K562 (cell line): ENCODE measurements around the gene TMEM207. TPM values are rescaled to one million over a fixed set of nuclear protein-coding genes. Genes with fewer than 3 reads are reported as not detected.

Experiments
- ATAC-seq: fragments of 200-7000 bp; cut with Tn5 transposase; 3 replicates; pipeline ENCODE4 v1.9.1; 2020; ENCODE audit warnings: moderate library complexity
- BruUV-seq: library from RNA; stranded (reverse); fragments of 400-500 nt; replicated peaks from 2 replicates; lab custom pipeline; 2021; lab: Mats Ljungman, UMichigan
- CTCF ChIA-PET: fragments of 300-600 bp; formaldehyde crosslinking; extraction: SDS; loops from one replicate; lab custom pipeline; 2021; ENCODE audit warnings: low intra/inter-chr PET ratio; lab: Yijun Ruan, JAX
- POLR2A ChIA-PET: fragments of 300-600, 350-650 bp; sonication (Branson Sonifier 250); formaldehyde crosslinking; extraction: SDS; loops from one replicate; lab custom pipeline; 2021; ENCODE audit warnings: antibody characterized with exemption, inconsistent platforms; lab: Yijun Ruan, JAX
- DNase-seq, 4 experiments: peaks; one replicate each; pipeline versions ENCODE4 v3.0.0 to v3.0.0-alpha.2; 2011 to 2018; ENCODE audit warnings: low spot score in 3 of 4, mixed read lengths in 3 of 4; ENCODE audit errors: extremely low read depth in 1 of 4
- FAIRE-seq: peaks from 2 replicates; lab custom pipeline; 2011; peaks lifted over from hg19 to GRCh38; lab: Jason Lieb, UNC
- H2AFZ ChIP-seq: 2 replicates; pipeline ENCODE4 v1.6.0; 2011; ENCODE audit warnings: low read depth, low read length, control low read depth, inconsistent platforms
- H3K27ac ChIP-seq: fragments of 200-600 bp; 3 replicates; pipeline ENCODE4 v1.8.0; 2011; ENCODE audit warnings: low read depth, mild to moderate bottlenecking, control low read depth, inconsistent platforms, low read length, moderate library complexity, mixed read lengths; ENCODE audit errors: extremely low read depth
- H3K27me3 ChIP-seq, 2 experiments: fragments of 300-600 bp in 1 of 2; 2 replicates in 1 of 2; 3 replicates in 1 of 2; pipeline versions ENCODE4 v1.6.0 to v1.8.0; 2011; ENCODE audit warnings: inconsistent platforms in 2 of 2, low read length in 2 of 2, mild to moderate bottlenecking in 1 of 2, mixed read lengths in 1 of 2, moderate library complexity in 1 of 2; ENCODE audit not compliant: control insufficient read depth in 2 of 2, insufficient read depth in 2 of 2
- H3K36me3 ChIP-seq: fragments of 300-600 bp; 3 replicates; pipeline ENCODE4 v1.8.0; 2011; ENCODE audit warnings: mild to moderate bottlenecking, low read length, inconsistent platforms; ENCODE audit not compliant: control insufficient read depth, insufficient read depth
- H3K4me1 ChIP-seq, 2 experiments: fragments of 200-600 bp in 1 of 2; replicated peaks in 1 of 2; 2 replicates in 1 of 2; 3 replicates in 1 of 2; pipeline versions ENCODE4 v1.5.1 to v1.8.0; 2011; ENCODE audit warnings: inconsistent platforms in 2 of 2, low read length in 2 of 2, mild to moderate bottlenecking in 1 of 2, mixed read lengths in 1 of 2, moderate library complexity in 1 of 2; ENCODE audit not compliant: control insufficient read depth in 2 of 2, insufficient read depth in 2 of 2
- H3K4me2 ChIP-seq: 2 replicates; pipeline ENCODE4 v1.6.1; 2011; ENCODE audit warnings: low read length, control low read depth, inconsistent platforms, mixed read lengths; ENCODE audit not compliant: insufficient read depth
- H3K4me3 ChIP-seq: fragments of 200-600 bp; sonication (generic), shearing (Covaris generic); 2 replicates; pipeline ENCODE4 v1.5.1; 2016; ENCODE audit warnings: control low read depth, inconsistent platforms
- H3K79me2 ChIP-seq: fragments of 200-600 bp; 3 replicates; pipeline ENCODE4 v1.8.0; 2011; ENCODE audit warnings: low read length, inconsistent platforms; ENCODE audit not compliant: control insufficient read depth, insufficient read depth
- H3K9ac ChIP-seq, 2 experiments: 2 replicates each; pipeline versions ENCODE4 v1.6.0 to v1.6.1; 2011; ENCODE audit warnings: low read depth in 2 of 2, low read length in 2 of 2, control low read depth in 1 of 2, inconsistent platforms in 1 of 2, mild to moderate bottlenecking in 1 of 2, mixed read lengths in 1 of 2; ENCODE audit not compliant: insufficient read depth in 1 of 2
- H3K9me1 ChIP-seq: one replicate; pipeline ENCODE4 v1.6.0; 2011; ENCODE audit warnings: inconsistent platforms, mild to moderate bottlenecking, low read length, moderate library complexity; ENCODE audit not compliant: control insufficient read depth, insufficient read depth
- H3K9me3 ChIP-seq: replicated peaks from 2 replicates; pipeline ENCODE4 v1.5.1; 2011; ENCODE audit warnings: low read depth, low read length, inconsistent platforms; ENCODE audit not compliant: control insufficient read depth, insufficient read depth
- H4K20me1 ChIP-seq: replicated peaks from 2 replicates; pipeline ENCODE4 v1.6.1; 2011; ENCODE audit warnings: low read length, inconsistent platforms, mixed read lengths; ENCODE audit not compliant: control insufficient read depth, insufficient read depth
- CBFB ChIP-seq: sonication (generic); formaldehyde crosslinking; IDR thresholded peaks from 2 replicates; pipeline ENCODE4 v1.4.0; 2020; ENCODE audit warnings: mild to moderate bottlenecking, missing genetic modification reagents
- HNRNPLL ChIP-seq: fragments of 200-400 bp; formaldehyde crosslinking; IDR thresholded peaks from 2 replicates; pipeline ENCODE4 v1.6.1; 2017; ENCODE audit warnings: low read length, low read depth, mild to moderate bottlenecking; ENCODE audit not compliant: poor library complexity, severe bottlenecking
- JUN ChIP-seq, 2 experiments: sonication (generic) in 1 of 2; formaldehyde crosslinking in 1 of 2; IDR thresholded peaks; 2 replicates each; pipeline versions ENCODE4 v1.6.1 to v1.8.0; 2012 to 2022; ENCODE audit warnings: borderline replicate concordance in 2 of 2, mild to moderate bottlenecking in 2 of 2, improper control_type of control experiment in 1 of 2, low read depth in 1 of 2, low read length in 1 of 2, missing genetic modification reagents in 1 of 2
- RBM15 ChIP-seq: fragments of 200-400 bp; formaldehyde crosslinking; IDR thresholded peaks from 2 replicates; pipeline ENCODE4 v1.6.1; 2018; ENCODE audit warnings: mild to moderate bottlenecking, low read length, moderate library complexity; ENCODE audit not compliant: insufficient read depth
- SIRT6 ChIP-seq: IDR thresholded peaks from one replicate; pipeline ENCODE4 v1.6.1; 2012; ENCODE audit warnings: low read depth, mild to moderate bottlenecking, control low read depth, inconsistent platforms, low read length, moderate library complexity
- TEAD4 ChIP-seq, 2 experiments: sonication (generic) in 1 of 2; formaldehyde crosslinking in 1 of 2; IDR thresholded peaks; 2 replicates each; pipeline versions ENCODE4 v1.6.1 to v1.8.0; 2012 to 2022; ENCODE audit warnings: borderline replicate concordance in 1 of 2, inconsistent platforms in 1 of 2, low read length in 1 of 2, mild to moderate bottlenecking in 1 of 2, missing genetic modification reagents in 1 of 2
- ZEB2 ChIP-seq: fragments of 450-650 bp; IDR thresholded peaks from 2 replicates; pipeline ENCODE4 v1.6.1; 2016
- ZNF239 ChIP-seq: fragments of 250-450 bp; sonication (Bioruptor Pico); IDR thresholded peaks from 2 replicates; pipeline ENCODE4 v1.4.0; 2020; ENCODE audit warnings: mild to moderate bottlenecking
- WGBS: fragments of 100-300 bp; shearing (Covaris generic); methylation state at CpG from one replicate; pipeline ENCODE4 v1.1.6; 2016; ENCODE audit warnings: low coverage, mixed read lengths; ENCODE audit not compliant: insufficient coverage; ENCODE audit errors: missing lambda C conversion rate; 5-methylcytosine and 5-hydroxymethylcytosine counted together
- in situ Hi-C: fragments of 300-500 bp; cut with MboI; formaldehyde crosslinking; loops from 4 replicates; pipeline ENCODE4 v1.15.0; 2018; ENCODE audit warnings: inconsistent platforms, mixed read lengths
- intact Hi-C: fragments of 100-400 bp; cut with micrococcal nuclease; formaldehyde crosslinking; loops from 2 replicates; pipeline ENCODE4 v1.14.2; 2022
- polyA plus RNA-seq, 8 experiments: library from polyadenylated mRNA; depleted of rRNA in 4 of 8; stranded (reverse) in 5 of 8; unstranded in 3 of 8; fragments of >200 nt; fragmentation: Nextera tagmentation in 2 of 8; fragmentation: Illumina TruSeq in 1 of 8; extraction: Ambion mirVana in 2 of 8; extraction: Trizol in 1 of 8; gene quantifications; 2 replicates each; pipeline versions ENCODE4 v1.2.1 to v1.2.3, GENCODE V29; 2011 to 2014; ENCODE audit warnings: inconsistent platforms in 1 of 8, missing spikeins in 1 of 8
- total RNA-seq, 7 experiments: library from RNA; depleted of rRNA in 6 of 7; stranded (reverse); fragments of >200 nt in 6 of 7; fragmentation: Illumina TruSeq in 2 of 7; extraction: Trizol in 2 of 7; gene quantifications; 2 replicates each; pipeline versions ENCODE4 v1.2.1 to v1.2.3, GENCODE V29; 2011 to 2021; ENCODE audit warnings: low replicate concordance in 1 of 7
- TF ChIP-seq, protein P1 (sequence below): sonication (generic); formaldehyde crosslinking; IDR thresholded peaks from 2 replicates; pipeline ENCODE4 v1.8.1; 2022; ENCODE audit warnings: missing genetic modification reagents
- TF ChIP-seq, protein P2 (sequence below): sonication (generic); formaldehyde crosslinking; IDR thresholded peaks from 2 replicates; pipeline ENCODE4 v1.8.1; 2023; ENCODE audit warnings: missing genetic modification reagents, mild to moderate bottlenecking, borderline replicate concordance
- TF ChIP-seq, protein P3 (sequence below), 2 experiments: fragments of 150-350 bp in 1 of 2; IDR thresholded peaks; 2 replicates each; pipeline ENCODE4 v1.6.1; 2012 to 2016; ENCODE audit warnings: low read depth in 2 of 2, low read length in 2 of 2, mild to moderate bottlenecking in 1 of 2, moderate library complexity in 1 of 2

TMEM207 gene
- total and polyA plus RNA-seq, 9 of the 15 experiments (the other 6 are each of a cell fraction or from before 2014, with no cell fraction given): 0.04 to 0.10 (median 0.04) TPM; not detected in 4

DNA sequence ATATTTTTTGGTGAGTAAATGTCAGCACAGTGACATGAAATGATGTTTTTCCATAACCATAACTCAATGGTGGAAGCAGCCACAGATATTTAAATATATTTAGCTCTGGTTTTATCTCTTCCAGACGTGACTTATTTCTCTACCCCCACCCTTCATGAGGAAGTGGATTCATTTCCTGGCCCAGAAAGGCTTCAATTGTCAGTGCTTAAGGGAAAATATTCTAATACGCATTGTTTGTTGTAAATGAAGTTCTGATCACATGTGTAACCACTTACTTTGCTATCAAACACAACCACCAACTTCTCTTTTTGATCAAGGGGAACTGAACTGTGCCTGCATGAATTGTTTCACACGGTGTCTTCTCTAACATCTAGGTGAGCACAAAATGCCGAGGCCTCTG lies 47.7 kb downstream of the TMEM207 start:
- POLR2A ChIA-PET: no interaction called here
- no TSS peak for BruUV-seq
- CTCF ChIA-PET: no interaction called here
- in situ Hi-C loops (no loop called here), intact Hi-C loops (no loop called here)
- Histone ChIP-seq H2AFZ (no peak overlapping the region), H3K9ac (no peak overlapping the region), H3K27ac (no peak overlapping the region), H3K9me1 (no peaks in the 10 kb centered on the region), H3K36me3 (no peaks in the 10 kb centered on the region), H3K4me3 (no peak overlapping the region), H3K4me2 (no peak overlapping the region), H3K27me3 (no peaks in the 10 kb centered on the region), H4K20me1 (no peaks in the 10 kb centered on the region), H3K9me3 (no peaks in the 10 kb centered on the region), H3K4me1 (no peaks in the 10 kb centered on the region), H3K79me2 (no peaks in the 10 kb centered on the region)
- no peak for DNase-seq
- FAIRE-seq: no peak
- ATAC-seq: no peak
- WGBS: 3% methylated on average over 4 of the region's 4 CpGs
- TF ChIP-seq ZNF239: no peak
- no peak for TF ChIP-seq RBM15
- TF ChIP-seq JUN (IDR thresholded peaks at IDR 0.05; ENCODE audit: borderline replicate concordance, low read depth, low read length): no peak
- no peak for TF ChIP-seq JUN (CRISPR knock-in tag; IDR thresholded peaks at IDR 0.05; ENCODE audit: borderline replicate concordance)
- TF ChIP-seq SIRT6: no peak
- no peak for TF ChIP-seq HNRNPLL
- TF ChIP-seq TEAD4 (IDR thresholded peaks at IDR 0.05; ENCODE audit: low read length): no peak
- no peak for TF ChIP-seq TEAD4 (CRISPR knock-in tag; IDR thresholded peaks at IDR 0.05; ENCODE audit: borderline replicate concordance)
- TF ChIP-seq, protein P1, sequence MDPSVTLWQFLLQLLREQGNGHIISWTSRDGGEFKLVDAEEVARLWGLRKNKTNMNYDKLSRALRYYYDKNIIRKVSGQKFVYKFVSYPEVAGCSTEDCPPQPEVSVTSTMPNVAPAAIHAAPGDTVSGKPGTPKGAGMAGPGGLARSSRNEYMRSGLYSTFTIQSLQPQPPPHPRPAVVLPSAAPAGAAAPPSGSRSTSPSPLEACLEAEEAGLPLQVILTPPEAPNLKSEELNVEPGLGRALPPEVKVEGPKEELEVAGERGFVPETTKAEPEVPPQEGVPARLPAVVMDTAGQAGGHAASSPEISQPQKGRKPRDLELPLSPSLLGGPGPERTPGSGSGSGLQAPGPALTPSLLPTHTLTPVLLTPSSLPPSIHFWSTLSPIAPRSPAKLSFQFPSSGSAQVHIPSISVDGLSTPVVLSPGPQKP (CRISPR knock-in tag): no peak
- TF ChIP-seq, protein P2, sequence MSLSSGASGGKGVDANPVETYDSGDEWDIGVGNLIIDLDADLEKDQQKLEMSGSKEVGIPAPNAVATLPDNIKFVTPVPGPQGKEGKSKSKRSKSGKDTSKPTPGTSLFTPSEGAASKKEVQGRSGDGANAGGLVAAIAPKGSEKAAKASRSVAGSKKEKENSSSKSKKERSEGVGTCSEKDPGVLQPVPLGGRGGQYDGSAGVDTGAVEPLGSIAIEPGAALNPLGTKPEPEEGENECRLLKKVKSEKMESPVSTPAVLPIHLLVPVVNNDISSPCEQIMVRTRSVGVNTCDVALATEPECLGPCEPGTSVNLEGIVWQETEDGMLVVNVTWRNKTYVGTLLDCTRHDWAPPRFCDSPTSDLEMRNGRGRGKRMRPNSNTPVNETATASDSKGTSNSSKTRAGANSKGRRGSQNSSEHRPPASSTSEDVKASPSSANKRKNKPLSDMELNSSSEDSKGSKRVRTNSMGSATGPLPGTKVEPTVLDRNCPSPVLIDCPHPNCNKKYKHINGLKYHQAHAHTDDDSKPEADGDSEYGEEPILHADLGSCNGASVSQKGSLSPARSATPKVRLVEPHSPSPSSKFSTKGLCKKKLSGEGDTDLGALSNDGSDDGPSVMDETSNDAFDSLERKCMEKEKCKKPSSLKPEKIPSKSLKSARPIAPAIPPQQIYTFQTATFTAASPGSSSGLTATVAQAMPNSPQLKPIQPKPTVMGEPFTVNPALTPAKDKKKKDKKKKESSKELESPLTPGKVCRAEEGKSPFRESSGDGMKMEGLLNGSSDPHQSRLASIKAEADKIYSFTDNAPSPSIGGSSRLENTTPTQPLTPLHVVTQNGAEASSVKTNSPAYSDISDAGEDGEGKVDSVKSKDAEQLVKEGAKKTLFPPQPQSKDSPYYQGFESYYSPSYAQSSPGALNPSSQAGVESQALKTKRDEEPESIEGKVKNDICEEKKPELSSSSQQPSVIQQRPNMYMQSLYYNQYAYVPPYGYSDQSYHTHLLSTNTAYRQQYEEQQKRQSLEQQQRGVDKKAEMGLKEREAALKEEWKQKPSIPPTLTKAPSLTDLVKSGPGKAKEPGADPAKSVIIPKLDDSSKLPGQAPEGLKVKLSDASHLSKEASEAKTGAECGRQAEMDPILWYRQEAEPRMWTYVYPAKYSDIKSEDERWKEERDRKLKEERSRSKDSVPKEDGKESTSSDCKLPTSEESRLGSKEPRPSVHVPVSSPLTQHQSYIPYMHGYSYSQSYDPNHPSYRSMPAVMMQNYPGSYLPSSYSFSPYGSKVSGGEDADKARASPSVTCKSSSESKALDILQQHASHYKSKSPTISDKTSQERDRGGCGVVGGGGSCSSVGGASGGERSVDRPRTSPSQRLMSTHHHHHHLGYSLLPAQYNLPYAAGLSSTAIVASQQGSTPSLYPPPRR (CRISPR knock-in tag): no peak
- no peak for TF ChIP-seq CBFB
- TF ChIP-seq, protein P3, sequence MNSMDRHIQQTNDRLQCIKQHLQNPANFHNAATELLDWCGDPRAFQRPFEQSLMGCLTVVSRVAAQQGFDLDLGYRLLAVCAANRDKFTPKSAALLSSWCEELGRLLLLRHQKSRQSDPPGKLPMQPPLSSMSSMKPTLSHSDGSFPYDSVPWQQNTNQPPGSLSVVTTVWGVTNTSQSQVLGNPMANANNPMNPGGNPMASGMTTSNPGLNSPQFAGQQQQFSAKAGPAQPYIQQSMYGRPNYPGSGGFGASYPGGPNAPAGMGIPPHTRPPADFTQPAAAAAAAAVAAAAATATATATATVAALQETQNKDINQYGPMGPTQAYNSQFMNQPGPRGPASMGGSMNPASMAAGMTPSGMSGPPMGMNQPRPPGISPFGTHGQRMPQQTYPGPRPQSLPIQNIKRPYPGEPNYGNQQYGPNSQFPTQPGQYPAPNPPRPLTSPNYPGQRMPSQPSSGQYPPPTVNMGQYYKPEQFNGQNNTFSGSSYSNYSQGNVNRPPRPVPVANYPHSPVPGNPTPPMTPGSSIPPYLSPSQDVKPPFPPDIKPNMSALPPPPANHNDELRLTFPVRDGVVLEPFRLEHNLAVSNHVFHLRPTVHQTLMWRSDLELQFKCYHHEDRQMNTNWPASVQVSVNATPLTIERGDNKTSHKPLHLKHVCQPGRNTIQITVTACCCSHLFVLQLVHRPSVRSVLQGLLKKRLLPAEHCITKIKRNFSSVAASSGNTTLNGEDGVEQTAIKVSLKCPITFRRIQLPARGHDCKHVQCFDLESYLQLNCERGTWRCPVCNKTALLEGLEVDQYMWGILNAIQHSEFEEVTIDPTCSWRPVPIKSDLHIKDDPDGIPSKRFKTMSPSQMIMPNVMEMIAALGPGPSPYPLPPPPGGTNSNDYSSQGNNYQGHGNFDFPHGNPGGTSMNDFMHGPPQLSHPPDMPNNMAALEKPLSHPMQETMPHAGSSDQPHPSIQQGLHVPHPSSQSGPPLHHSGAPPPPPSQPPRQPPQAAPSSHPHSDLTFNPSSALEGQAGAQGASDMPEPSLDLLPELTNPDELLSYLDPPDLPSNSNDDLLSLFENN (IDR thresholded peaks at IDR 0.05; ENCODE audit: low read depth in 2 of 2, low read length in 2 of 2): no peak
- TF ChIP-seq ZEB2: no peak
